PC-9 (cell line): ENCODE data around the gene ATP6V1E1.

Source experiments
- CTCF ChIP-seq: fragments of 200-600 bp; sonication (generic); conservative IDR thresholded peaks from 2 replicates; pipeline ENCODE4 v1.6.1; 2017; ENCODE audit warnings: mixed run types, antibody characterized with exemption, mild to moderate bottlenecking, moderate library complexity
- EZH2 ChIP-seq: fragments of 200-600 bp; sonication (generic); IDR thresholded peaks from 2 replicates; pipeline ENCODE4 v1.8.0; 2017; ENCODE audit warnings: antibody characterized with exemption, low read depth

DNA sequence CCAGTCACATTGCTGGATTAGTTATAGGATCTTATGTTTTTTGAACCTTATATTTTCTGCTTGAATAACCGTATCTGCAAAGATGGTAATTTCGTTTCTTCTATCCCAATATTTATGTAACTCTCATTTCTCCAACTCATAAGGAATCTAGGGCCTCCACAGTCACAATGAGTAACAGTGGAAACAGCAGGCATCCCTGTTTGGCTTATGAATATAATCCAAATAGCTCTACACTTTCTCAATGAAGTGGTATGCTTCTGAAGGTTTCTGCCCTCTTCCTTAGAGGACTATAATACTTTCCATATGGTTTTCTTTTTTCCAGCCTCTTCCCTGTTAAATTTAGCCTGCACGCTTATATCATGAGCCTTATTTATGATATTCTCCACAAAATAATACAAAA is 16.5 kb downstream of the ATP6V1E1 start:
- TF ChIP-seq CTCF (no peak), EZH2 (no peak)
